Subcutaneous adipose tissue (tissue), 4 donors: ENCODE data around the gene SERPIND1. TPM values are rescaled to one million over a fixed set of nuclear protein-coding genes. Genes with fewer than 3 reads are reported as not detected.

Experiments
- CTCF ChIP-seq: fragments of 450-650 bp; IDR thresholded peaks from one replicate; pipeline ENCODE4 v1.5.1; 2016; ENCODE audit warnings: low read depth, mild to moderate bottlenecking, control low read depth, antibody characterized with exemption, moderate library complexity
- total RNA-seq, 4 donors: library from RNA; depleted of rRNA; stranded (reverse); fragments of >200 nt; gene quantifications; one replicate each; pipeline ENCODE4 v1.1.0, GENCODE V29; 2016

Gene SERPIND1
- total RNA-seq, 4 donors from 2014 or later, result 0.22 TPM; not detected in 3

DNA sequence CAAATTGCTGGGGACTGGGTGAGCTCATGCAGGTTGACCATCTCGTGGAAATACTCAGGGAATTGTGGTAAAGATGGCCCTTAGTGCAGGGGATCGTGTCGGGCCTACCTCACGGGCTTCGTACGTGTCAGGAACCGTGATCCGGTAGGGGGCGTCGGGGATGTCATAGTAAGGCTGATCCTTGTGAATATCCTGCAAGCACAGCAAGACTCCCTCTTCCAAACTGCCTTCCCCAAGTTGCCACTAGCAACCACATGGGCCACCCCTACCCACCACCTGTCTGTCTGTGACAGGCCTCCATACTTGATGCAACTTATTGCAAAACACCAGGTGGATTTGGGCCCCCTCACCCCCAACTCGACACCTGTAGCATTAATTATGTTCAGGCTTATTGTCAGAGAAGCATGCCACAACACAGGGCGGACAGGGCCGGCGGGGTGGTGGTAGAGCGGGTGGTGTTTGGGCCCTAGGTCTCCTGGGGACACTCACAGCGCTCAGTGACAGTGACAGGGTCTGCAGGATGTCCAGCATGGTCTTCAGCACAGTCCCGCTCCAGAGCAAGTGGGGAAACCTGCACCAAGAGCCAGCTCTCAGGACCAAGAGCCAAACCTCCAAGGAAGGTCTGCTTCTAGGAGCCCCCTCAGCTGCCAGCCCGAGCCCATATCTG is 22.6 kb upstream of the SERPIND1 start:
- no peak for TF ChIP-seq CTCF

DNA sequence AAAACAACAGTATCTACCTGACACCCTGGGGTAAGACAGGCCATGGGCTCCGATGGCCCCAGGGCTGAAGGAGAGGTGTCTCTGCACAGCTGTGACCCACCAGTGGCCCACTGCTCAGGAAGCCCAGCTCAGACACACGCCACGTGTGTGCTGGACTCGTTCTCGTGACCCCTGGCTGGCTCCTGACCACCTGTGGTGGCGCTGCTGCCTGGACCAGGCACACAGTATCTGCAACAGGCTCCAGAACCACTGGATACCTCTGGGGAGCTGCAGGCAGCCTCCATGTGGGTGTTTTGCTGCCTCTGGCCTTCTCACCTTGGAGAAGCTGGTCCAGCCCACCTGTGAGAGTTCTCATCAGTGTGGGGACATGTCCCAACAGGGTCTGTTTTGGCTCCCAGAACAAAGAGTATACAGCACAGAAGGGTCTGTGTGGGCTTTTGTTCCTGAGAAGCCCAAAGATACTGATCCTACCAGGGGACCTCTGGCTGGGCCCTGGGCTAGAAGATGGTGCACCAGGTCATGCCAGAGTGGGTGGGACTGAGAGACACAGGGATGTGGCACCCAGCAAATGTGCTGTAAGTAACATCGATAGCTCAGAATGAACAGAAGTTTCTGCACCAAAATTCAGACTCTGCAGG is 21.7 kb upstream of the SERPIND1 start:
- no peak for TF ChIP-seq CTCF

DNA sequence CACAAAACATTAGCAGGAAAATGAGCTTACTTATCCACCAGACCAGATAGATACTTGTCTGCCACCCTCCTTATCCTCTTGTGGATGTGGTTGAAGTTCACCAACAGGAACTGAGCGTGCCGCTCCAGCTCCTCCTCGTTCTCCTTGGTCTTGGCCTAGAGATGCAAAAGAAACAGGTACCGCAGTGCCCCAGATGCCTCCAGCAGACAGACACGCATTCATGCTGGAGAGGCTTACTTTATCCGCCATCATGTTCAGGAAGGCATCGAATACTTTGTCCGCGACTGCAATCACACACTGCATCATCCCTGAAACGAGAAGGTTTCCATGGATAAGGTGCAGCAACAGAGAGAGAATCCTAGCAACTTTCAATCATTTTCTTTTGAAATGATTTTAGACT is 21.0 kb upstream of the SERPIND1 start:
- TF ChIP-seq CTCF, result no peak

GRCh38 chr22:20756846-20757245 is 17.1 kb upstream of the SERPIND1 start:
- TF ChIP-seq CTCF, result no peak

DNA sequence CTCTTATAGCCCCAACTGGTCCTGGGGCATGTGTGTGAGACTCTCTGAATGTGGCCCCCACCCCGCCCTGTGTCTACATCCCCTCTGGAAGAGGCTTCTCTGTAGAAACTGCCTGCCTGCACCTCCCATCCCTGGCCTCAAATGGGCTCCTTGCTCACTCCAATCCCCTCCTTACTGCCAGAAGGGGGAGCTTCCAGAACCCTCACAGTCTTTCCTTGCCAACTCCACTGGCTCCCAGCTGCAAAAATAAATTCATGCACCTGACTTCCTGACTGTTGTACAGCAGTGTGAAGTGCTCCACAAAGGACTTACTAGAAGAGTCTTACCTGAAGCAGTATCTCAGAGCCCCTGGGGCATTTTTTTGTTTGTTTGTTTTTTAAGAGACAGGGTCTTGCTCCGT is 15.2 kb upstream of the SERPIND1 start:
- no peak for TF ChIP-seq CTCF

GRCh38 chr22:20760084-20760483 is 13.8 kb upstream of the SERPIND1 start:
- TF ChIP-seq CTCF, result no peak

DNA sequence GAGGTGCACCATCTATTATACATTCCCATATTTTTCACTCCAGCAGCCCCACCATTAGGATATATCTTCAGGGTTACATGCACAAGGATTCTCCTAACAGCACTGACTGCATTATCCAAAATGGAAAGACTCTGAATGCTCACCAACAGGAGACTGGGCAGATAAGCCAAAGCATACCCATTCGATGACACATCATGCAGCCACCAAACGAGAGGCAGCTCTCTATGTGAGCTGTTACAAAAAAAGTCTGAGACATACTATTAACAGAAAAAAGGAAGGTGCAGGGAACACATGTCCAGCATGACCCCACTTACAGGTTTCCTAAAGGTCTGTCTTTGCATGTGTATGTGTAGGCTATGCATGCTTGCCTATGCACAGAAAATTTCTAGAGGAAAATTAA is 12.4 kb upstream of the SERPIND1 start:
- TF ChIP-seq CTCF, result no peak
